T-helper 2 cell (primary cell): ENCODE measurements around the gene GRID2.
"Not testable (repeated sequence)": the region's sequence is repeated elsewhere in the genome, so short reads cannot be mapped to it uniquely, and the experiment has no call there.

ENCODE experiments used
- DNase-seq, 5 experiments: peaks; one replicate each; pipeline versions ENCODE4 v3.0.0 to v3.0.0-alpha.2; 2012 to 2022

Gene GRID2

DNA sequence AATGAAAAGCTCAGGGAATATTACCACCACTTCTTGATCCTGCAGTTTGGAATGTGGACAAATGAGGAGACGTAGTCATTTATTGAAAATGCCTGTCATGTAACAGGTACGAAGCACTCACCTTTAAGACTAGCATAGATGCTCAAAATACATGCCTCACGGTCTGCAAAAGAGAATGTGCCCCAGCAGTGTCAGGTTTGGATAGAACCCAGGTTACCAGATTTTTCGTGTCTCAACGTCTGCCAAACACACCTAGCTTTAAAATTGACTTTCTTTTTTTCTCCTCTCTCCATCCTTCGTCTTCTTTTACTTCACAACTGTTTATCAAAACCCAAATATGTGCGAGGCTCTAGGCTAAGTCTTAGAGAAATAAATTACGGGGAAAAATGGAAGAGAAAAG is 918.0 kb downstream of the GRID2 start:
- no peak for DNase-seq

DNA sequence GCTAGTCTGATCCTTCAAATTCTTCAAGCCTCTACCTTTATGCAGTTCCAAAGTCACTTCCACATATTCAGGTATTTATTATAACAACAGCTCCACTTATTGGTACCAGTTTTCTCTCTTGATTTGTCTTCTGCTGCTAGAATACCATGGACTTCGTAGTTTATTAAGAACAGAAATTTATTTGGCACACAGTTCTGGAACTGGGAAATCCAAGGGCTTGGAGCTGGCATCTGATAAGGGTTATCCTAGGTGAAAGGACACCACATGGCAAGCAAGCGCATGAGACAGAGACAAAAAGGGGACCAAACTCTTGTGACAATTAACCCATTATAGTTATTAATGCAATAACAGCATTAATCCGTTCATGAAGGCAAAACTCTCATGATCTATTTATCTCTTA is 924.3 kb downstream of the GRID2 start:
- DNase-seq, result no peak

DNA sequence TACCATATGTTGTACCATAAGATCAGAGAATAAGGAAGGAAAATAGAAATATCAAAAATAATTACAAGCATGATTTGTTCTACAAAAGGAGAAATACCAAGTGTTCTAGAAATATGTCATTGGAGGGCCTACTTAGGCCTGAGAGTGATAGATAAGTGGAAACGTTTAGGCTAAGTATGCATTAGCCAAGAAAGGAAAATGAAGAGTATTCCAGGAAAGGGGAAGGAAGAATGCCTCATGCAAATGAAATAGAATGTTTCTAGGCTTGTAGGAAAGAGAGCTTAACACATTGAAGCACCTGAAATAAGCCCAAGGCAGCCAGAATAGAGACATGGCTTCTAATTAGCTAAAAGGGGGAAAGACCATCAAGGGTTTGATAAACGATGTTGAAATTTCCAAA is 929.1 kb downstream of the GRID2 start:
- no peak for DNase-seq

DNA sequence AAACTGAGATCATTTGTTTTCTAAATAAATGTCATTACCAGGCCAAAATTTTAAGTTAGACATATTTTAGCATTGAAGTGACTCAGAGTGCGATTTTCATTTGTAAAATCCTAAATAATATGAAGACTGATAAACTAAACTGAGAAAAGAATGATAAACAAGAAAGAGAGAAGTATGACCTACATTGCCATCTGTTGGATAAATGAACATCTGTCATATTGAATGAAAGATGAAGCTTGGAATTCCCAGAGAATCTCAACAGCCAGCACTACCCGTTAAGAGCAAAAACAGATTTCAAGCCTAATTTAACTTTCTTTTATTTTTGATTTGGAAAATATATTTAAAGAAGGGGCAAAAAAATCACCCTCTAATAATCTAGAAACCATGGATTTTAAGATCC is 933.8 kb downstream of the GRID2 start:
- DNase-seq, result no peak

DNA sequence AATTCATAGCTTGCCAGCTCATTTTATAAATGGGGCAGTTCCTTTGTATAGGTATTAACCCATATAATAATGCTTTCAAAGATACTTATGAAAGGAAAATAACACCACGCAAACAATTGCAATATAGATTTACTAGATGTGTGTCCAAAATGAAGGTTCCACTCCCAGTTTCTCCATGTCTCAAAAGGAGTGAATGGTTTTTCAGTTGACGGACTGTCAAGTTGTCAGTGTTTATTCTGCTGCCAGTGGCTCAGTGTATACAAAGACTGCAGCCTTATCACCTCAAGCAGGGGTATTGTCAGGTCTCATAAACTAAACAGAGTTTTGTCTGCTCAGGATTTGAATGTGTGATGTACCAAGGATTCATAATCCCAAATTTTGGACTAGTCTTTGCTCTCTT is 939.5 kb downstream of the GRID2 start:
- no peak for DNase-seq

DNA sequence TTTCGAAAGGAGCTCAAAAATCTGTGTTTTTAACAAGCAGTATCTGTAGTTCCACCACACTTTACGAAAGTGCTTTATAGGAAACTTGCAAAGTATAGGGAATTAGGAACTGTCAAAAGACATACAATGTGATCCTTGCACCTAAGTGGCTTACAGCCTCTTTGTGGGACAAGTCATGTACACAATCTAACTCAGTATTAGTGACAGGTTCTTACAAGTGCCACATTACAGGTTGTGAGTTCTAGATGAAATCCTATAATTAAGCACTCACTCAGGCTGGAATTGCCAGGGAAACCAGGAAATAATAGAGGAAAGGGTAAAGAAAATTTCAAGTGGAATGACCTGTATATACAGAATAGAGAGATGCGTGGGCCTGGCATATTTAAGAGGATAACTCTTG is 957.4 kb downstream of the GRID2 start:
- no peak for DNase-seq

DNA sequence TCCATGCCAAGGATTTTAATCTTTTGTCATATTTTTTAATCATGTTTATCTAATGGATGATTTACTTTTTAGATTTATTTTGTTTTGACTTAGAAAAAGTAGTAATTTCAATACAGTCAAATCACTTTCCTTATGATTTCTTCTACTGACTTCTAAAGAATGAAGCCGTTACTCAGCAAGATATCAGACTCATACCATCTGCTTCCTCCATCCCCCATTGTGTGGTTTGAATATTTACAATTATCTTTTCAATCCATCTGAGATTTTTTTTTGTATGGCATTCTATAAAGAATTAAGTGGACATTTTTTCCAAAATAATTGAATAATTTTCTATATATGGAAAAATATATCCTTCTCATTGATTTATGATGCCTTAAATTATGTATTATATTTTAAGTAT is 959.4 kb downstream of the GRID2 start:
- no peak for DNase-seq

DNA sequence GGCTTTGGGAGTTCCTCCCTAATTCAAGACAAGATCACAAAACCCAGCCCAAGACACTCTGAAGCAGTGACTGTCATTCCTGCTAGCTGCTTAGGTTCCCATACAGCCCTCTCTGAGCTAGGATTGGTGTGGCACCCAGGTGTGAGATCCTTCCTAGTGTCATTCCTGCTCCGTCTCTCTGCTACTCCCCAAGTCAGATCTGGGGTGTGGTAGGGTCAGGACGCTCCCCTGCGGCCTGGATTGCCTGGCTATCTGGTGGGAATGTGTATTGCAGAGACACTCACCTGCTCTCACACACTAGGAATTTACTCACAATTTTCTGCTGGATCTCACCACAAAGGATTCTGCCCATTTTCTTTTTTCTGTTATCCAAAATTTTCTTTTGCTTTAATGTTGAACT is 964.0 kb downstream of the GRID2 start:
- no peak for DNase-seq

DNA sequence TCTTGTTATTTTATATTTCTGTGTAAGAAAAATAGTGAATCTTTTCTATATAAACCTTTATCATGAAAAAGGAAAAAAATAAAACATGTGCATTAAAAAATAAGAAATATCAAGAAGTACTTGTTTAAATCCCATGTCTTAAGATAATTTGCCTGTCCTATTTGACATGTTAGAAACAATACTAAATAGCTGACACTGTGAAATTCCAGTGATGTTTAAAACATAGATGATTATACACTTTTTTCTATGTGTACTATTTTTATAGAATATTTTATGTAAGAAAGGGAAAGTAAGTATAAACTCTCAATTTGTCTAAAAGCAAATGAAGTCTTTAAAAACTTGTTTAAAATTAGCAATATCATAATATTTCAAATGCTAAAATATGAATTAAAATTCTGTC is 981.6 kb downstream of the GRID2 start:
- DNase-seq, result no peak

DNA sequence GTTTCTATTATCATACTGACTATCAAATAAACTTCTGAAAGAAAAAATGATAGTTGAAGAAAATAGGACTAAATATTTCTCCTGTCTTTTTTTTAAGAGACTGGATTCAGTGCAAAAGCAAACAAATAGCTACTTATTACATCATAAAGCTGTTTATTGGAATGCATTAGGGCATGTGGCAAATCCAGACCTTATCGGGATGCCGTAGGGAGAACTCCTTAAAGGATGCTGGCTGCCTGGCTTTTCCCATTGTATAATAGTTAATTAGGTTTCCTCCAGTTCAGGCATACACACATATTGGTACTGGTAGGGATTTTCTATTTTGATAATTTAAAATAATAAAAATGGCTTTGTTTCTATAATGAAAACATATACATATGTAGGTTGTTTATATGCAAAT is 985.5 kb downstream of the GRID2 start:
- DNase-seq, result no peak

DNA sequence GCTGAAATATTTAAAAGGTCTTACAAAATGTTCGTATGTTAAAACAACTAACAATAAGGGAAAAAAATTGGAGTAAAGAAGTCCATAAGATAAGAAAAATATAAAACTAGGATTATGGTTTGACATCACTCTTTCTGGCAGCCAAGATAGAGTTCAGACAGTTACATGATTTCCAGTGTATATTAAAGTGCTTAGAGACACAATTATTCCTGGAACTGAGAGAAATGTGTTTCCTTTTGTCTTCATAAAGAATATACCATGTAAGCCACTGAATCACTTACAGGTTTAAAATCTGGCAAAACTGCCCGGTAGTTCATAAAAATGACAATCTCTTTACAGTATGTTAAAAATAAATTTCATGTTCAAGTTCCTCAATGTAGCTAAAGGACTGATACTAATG is 986.1 kb downstream of the GRID2 start:
- no peak for DNase-seq

DNA sequence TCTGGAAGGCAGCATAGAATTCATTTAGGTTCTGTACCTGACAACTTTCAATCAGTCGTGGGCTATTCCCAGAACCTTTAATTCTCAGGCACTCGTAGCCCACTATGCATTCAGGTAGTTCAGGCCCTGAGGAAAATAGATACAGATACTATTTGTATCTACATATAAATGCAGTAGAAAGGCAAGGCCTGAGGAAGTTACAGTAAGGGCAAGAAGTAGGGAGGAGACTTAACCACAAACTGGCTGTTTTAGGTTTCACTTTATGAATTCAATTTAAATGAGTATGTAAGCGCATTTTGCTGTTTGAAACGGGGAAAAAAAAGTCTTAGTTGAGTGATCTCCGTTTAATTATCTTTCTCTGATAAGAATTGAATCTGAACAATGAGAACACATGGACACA is 995.4 kb downstream of the GRID2 start:
- DNase-seq, result peak in 1 of 5 experiments; percentile 20

DNA sequence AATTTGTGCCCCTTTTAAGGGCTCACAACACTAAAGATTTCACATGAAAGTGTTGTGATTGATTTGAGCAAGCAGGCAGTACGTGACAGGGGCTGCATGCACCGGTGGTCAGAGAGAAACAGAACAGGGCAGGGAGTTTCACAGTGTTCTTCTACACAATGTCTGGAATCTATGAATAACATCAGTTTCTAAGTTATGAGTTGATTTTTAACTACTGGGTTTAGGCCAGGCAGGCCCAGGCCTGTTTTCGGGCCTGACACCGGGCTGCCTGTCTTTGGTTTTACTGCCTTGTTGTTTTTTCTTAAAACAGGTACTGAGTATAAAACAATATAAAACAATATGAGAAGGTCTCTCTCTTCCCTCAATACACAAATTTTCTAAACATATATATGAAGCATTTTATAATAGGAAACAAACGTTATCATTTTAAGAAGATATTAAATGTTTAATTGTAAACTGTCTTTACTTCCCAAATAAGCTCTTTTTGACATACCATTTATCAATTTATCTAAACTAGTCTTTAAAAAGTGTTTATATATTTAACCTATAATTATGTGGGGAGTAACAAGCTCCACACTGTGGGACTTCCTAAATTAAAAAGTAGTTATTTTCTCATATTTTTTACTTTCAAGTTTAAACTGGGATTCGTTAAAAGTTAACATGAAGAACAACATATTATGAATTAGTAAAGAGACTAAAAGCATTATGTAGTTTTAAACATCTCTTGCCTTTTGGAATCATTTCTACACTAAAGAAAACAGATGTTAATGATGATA is 997.2 kb downstream of the GRID2 start:
- DNase-seq, result not testable (repeated sequence)

DNA sequence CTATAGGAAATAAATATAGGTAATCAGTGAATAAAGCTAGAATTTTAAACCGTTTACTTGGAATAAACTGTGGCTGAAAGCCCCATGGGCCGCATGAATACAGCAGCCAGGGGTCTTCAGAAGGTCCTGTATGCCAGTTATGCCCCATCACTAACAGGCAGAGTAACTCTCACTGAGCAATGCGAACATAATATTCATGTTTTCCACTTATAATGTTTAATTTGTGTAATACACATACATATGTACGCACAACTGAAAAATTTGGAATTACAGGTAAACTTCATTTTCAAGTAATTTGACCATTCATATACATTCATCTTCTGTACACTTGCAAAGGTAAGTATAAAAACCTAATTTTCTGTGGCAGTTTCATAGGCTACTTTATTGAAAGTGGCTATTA is 998.5 kb downstream of the GRID2 start:
- no peak for DNase-seq

DNA sequence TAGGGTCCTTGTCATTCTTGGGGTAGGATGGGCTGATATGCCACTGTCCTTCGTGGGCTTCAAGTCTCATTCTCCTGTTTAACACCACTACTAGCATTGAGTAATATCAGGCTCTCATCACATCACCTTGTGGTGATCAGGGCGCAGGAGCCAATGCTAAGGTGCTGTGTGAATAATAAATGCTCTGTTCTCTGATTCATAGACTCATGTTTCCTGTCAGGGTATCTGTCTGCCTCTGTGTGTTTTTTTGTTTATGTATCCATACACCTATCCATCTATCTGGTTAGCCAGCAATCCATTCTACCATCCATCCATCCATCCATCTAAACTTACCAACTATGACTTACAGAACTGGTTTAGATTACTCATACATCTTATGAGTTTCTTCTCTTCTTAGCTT is 999.7 kb downstream of the GRID2 start:
- no peak for DNase-seq

DNA sequence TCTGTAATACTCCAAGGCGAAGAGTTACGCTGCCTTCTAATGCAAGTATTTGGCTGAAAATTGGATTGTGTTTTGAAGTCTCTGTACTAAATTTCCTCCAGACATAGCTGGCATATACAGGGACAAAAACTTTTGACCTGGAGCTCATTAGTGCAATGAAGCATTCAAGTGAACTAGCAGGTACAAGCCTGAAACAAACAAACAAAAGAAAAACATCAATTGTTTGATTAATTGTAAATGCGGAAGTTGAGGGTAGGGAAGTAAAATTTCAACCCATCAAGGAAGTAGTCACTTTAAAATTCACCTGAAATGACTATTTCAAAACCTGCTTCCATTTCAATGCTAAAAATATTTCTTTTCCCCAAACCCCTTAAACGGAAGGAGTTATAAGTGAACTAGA is 1008.5 kb downstream of the GRID2 start:
- DNase-seq, result no peak

DNA sequence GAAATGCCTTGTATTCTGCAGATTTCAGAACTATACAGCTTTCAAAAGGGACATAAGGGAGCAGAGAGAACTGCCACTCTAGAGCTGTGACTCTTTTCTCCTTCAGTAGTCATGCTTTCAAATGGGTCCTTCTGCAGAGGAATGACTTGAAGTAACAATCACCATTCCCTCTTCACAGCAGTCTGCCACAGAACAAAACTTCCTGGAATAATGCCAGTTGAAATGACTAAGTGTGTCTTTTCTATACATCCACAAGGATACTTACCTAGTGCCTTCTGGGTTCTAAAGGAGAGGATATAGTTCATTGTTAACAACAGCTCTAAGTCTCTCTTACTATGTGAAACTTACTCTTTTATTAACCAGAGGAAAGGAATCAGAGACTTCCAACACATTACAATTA is 1009.4 kb downstream of the GRID2 start:
- no peak for DNase-seq

DNA sequence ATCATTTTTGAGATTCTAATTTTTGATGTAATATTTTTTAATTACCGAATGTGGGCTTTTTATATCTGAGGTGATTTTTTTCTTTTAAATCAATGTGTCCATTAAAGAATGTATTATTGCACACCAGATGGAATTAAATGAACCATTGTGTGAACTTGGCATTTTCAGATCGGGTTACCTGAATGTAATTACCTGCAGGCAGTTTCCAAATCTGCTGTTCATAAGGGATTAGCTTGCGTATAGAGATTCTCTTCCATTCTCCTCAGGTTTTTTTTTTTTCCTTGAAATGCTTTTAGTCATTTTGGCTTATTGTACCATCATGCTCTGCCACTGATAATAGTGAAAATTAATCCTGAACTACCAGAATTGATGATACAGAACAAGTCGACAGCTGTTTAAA is 1013.3 kb downstream of the GRID2 start:
- DNase-seq, result no peak

DNA sequence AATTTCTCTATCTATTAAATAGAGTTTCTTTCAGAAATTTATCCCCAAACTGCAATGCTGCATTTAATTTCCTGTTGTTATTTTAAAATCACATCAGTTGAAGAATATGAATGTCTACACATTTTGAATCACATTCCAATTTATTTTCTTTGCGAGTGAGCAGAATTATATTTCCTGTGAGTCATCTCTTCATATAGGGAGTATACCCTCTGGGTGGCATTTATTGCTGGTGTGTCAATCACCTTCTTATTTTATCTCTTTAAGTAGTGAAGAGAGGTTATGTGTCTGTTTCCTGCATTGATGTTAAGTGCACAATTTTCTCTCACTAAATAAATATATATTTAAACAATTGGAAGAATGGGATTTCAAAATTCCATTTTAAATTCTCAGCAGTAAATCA is 1013.8 kb downstream of the GRID2 start:
- DNase-seq, result no peak

DNA sequence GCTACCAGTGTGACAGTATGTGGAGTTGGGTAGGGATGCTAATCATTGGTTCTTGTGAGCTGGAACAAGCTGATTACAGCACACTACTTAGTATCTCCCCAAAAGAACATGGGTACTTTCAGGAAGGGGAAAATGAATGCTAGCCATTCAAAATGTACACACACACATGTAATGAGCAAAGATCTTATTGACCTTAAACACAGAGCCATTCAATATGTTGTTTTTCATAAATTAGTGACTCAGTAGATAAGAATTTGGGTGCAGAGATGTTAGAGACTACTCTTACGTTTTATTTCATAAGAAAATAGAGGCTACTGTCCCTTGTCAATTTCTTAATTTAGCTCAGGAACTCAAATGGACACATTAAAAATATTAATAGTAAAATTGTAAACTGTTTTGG is 1015.3 kb downstream of the GRID2 start:
- no peak for DNase-seq

DNA sequence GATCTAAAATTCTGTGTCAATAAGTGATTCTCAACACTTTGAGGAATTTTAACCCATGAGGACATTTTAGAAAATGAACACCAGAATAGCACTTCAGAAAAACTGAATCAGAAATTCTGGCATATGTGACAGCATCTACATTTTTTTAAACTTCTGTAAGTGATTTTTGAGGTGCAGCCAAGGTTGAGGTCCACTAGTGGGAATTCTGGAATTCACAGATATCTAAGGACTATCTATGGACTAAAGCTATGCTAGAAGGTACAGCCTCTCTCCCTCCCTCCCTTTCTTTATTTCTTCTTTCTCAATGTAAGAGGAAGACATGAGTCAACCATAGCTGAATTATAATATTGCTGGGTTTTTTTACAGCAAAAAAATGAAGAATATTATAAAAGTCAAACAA is 1016.6 kb downstream of the GRID2 start:
- no peak for DNase-seq

DNA sequence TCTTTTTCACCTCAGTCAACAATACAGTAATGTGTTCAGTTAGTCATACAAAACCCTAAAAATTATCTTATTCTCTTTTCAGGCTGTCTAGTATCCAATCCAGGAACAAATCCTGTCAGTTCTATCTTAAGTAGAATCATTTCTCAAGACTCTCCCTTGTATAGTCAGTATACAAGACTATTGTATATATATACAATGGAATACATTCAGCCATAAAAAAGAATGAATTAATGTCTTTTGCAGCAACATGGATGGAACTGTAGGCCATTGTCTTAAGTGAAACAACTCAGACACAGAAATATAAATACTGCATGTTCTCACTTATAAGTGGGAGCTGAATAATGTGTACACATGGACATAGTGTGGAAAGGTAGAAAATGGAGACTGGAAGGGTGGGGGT is 1023.6 kb downstream of the GRID2 start:
- no peak for DNase-seq

DNA sequence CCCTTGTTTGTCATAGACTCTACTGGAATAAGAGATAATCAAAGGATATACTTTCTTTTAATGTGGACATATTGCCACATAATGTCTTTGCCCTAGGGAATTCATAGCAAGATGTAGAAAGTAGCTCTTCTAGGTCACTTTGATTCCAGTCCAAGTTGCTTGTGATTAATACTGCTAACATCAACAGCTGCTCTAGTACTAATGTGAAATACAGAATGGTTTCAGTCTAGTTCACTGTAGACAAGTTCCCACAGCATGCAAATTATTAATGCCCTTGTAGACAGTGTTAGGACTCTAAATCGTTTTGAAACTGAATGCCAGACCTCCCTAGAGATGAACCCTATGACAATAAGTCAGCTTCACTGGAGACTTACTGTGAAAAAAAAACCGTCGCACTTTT is 1030.2 kb downstream of the GRID2 start:
- DNase-seq, result no peak

DNA sequence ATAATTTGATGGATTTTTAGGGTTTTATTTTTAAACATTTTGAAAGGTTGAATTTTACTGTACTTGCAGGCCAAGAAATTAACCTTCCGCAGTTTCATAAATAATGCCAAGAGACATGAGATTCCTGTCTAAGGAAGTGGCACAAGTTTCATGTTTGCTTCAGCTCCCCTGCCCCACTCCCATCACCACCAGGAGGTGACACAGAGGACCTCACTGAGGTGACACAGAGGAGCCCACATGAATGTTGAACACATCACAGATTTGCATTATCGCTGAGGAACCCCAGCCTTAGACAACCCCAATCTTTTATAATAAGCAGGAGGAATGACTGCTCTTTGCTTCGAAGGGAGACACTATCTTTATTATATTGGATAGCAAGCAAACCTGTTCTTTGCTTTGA is 1033.4 kb downstream of the GRID2 start:
- DNase-seq, result no peak

DNA sequence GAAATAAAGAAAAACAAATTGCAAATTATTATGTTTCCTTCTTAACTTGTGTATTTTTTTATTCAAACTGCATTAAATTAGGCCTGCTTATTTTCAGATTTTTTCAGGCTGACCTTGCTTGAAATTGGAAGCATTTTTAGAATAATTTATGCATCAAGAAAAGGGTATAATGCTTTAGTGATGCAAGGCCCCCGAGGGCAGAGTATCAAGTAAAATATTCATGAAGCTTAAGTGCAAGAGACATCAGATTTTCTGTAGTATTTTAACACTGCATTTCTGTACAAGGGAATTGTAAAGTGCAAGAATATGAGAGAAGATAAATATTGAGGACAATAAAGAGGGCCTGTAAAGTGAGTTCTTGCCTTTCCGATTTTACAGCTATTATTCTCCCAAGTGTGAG is 1039.0 kb downstream of the GRID2 start:
- no peak for DNase-seq
